ENCODE results near the gene CYP4F2.

DNA sequence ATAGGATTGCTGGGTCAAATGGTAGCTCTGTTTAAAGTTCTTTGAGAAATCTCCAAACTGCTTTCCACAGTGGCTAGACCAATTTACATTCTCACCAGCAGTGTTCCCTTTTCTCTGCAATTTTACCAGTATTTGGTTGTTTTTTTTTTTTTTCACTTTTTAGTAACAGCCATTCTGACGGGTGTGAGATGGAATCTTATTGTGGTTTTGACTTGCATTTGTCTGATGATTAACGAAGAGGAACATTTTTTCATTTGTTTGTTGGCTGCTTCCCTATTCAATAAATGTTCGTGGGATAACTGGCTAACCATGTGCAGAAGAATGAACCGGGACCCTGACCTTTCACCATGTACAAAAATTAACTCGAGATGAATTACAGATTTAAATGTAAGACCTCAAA, 31.2 kb downstream of the CYP4F2 start:
- TF ChIP-seq SUZ12 (IDR thresholded peaks at IDR 0.05; ENCODE audit: extremely low read depth, insufficient read depth, insufficient read length) (no peak), ZNF274 (IDR thresholded peaks at IDR 0.05; ENCODE audit: low read depth, low read length) (no peak)

All from NT2/D1 (cell line).